Smooth muscle cell (in vitro differentiated cells): ENCODE data around the gene ALOXE3. TPM values are rescaled to one million over a fixed set of nuclear protein-coding genes. Genes with fewer than 3 reads are reported as not detected.

Source experiments
- DNase-seq: peaks from one replicate; lab custom pipeline; 2025; ENCODE audit not compliant: unreplicated experiment; lab: John Stamatoyannopoulos, UW
- H2AFZ ChIP-seq: fragments of 200-600 bp; sonication (generic); 2 replicates; pipeline ENCODE4 v1.6.0; 2016; ENCODE audit warnings: antibody characterized with exemption, low read depth, mild to moderate bottlenecking
- H3F3A ChIP-seq: fragments of 200-600 bp; sonication (generic); 2 replicates; pipeline ENCODE4 v1.6.0; 2017; ENCODE audit warnings: antibody characterized with exemption, low read depth
- H3K27ac ChIP-seq: fragments of 200-600 bp; sonication (generic); 2 replicates; pipeline ENCODE4 v1.5.1; 2016; ENCODE audit warnings: low read depth, mild to moderate bottlenecking
- H3K27me3 ChIP-seq: fragments of 200-600 bp; sonication (generic); 2 replicates; pipeline ENCODE4 v1.6.1; 2016; ENCODE audit warnings: low read depth, mild to moderate bottlenecking
- H3K36me3 ChIP-seq: fragments of 200-600 bp; sonication (generic); 2 replicates; pipeline ENCODE4 v1.5.1; 2016; ENCODE audit warnings: low read depth
- H3K4me1 ChIP-seq: fragments of 200-600 bp; sonication (generic); 2 replicates; pipeline ENCODE4 v1.5.1; 2016; ENCODE audit warnings: low read depth
- H3K4me2 ChIP-seq: fragments of 200-600 bp; sonication (generic); 2 replicates; pipeline ENCODE4 v1.6.0; 2016; ENCODE audit warnings: mild to moderate bottlenecking
- H3K4me3 ChIP-seq: fragments of 200-600 bp; sonication (generic); 2 replicates; pipeline ENCODE4 v1.5.1; 2016; ENCODE audit warnings: mild to moderate bottlenecking
- H3K79me2 ChIP-seq: fragments of 200-600 bp; sonication (generic); 2 replicates; pipeline ENCODE4 v1.6.0; 2016; ENCODE audit warnings: low read depth, mild to moderate bottlenecking
- H3K9ac ChIP-seq: fragments of 200-600 bp; sonication (generic); 2 replicates; pipeline ENCODE4 v1.6.0; 2016; ENCODE audit warnings: low read depth
- H3K9me3 ChIP-seq: fragments of 200-600 bp; sonication (generic); replicated peaks from 2 replicates; pipeline ENCODE4 v1.5.1; 2016; ENCODE audit warnings: low read depth
- H4K20me1 ChIP-seq: fragments of 200-600 bp; sonication (generic); 2 replicates; pipeline ENCODE4 v1.6.0; 2016; ENCODE audit warnings: low read depth
- WGBS: methylation state at CpG from one replicate; pipeline ENCODE4 v1.1.7; 2016; ENCODE audit warnings: low lambda C conversion rate; 5-methylcytosine and 5-hydroxymethylcytosine counted together
- polyA plus RNA-seq: library from polyadenylated mRNA; unstranded; fragments of >200 nt; fragmentation: Nextera tagmentation; extraction: Ambion mirVana; gene quantifications from 2 replicates; pipeline ENCODE4 v1.2.1, GENCODE V29; 2016
- total RNA-seq: library from RNA; depleted of rRNA; stranded (reverse); fragments of >200 nt; gene quantifications from 2 replicates; pipeline ENCODE4 v1.2.3, GENCODE V29; 2014
- TF ChIP-seq, protein P1 (sequence below): fragments of 200-600 bp; sonication (generic); IDR thresholded peaks from 2 replicates; pipeline ENCODE4 v1.5.1; 2017; ENCODE audit warnings: borderline replicate concordance, mild to moderate bottlenecking, antibody characterized with exemption; ENCODE audit not compliant: insufficient read depth, poor library complexity, severe bottlenecking

Gene ALOXE3
- total and polyA plus RNA-seq, 2 experiments from 2014 or later: 0.25 to 1.7 TPM

DNA sequence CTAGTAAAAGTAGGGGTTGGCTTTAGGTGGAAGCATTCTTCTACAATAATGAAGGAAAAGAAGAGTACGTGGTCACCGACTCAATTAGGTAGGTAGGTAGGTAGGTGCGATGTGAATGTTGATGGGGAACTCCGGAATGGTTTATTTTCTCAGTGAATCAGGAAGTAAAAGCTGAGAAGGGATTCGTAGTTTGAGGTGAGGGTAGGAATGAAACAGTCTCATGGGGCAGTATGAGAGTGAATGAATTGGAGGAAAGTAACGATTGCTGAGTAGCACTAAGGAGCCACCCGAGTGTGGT is 20.0 kb upstream of the ALOXE3 start:
- TF ChIP-seq, protein P1, sequence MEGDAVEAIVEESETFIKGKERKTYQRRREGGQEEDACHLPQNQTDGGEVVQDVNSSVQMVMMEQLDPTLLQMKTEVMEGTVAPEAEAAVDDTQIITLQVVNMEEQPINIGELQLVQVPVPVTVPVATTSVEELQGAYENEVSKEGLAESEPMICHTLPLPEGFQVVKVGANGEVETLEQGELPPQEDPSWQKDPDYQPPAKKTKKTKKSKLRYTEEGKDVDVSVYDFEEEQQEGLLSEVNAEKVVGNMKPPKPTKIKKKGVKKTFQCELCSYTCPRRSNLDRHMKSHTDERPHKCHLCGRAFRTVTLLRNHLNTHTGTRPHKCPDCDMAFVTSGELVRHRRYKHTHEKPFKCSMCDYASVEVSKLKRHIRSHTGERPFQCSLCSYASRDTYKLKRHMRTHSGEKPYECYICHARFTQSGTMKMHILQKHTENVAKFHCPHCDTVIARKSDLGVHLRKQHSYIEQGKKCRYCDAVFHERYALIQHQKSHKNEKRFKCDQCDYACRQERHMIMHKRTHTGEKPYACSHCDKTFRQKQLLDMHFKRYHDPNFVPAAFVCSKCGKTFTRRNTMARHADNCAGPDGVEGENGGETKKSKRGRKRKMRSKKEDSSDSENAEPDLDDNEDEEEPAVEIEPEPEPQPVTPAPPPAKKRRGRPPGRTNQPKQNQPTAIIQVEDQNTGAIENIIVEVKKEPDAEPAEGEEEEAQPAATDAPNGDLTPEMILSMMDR: no peak
- Histone ChIP-seq H3K9me3 (no peaks in the 10 kb centered on the region), H3K36me3 (no peaks in the 10 kb centered on the region), H3F3A (peaks cover 21% of the 10 kb centered on the region), H3K27ac (peak overlapping the region; percentile 46), H3K4me2 (peak overlapping the region; percentile 85), H2AFZ (no peak overlapping the region), H4K20me1 (peaks cover 27% of the 10 kb centered on the region), H3K4me1 (no peaks in the 10 kb centered on the region), H3K9ac (peak overlapping the region; percentile 25), H3K4me3 (peak overlapping the region; percentile 47), H3K27me3 (no peaks in the 10 kb centered on the region), H3K79me2 (no peaks in the 10 kb centered on the region)
- no peak for DNase-seq
- 2% methylated on average over 7 of the region's 7 CpGs for WGBS

DNA sequence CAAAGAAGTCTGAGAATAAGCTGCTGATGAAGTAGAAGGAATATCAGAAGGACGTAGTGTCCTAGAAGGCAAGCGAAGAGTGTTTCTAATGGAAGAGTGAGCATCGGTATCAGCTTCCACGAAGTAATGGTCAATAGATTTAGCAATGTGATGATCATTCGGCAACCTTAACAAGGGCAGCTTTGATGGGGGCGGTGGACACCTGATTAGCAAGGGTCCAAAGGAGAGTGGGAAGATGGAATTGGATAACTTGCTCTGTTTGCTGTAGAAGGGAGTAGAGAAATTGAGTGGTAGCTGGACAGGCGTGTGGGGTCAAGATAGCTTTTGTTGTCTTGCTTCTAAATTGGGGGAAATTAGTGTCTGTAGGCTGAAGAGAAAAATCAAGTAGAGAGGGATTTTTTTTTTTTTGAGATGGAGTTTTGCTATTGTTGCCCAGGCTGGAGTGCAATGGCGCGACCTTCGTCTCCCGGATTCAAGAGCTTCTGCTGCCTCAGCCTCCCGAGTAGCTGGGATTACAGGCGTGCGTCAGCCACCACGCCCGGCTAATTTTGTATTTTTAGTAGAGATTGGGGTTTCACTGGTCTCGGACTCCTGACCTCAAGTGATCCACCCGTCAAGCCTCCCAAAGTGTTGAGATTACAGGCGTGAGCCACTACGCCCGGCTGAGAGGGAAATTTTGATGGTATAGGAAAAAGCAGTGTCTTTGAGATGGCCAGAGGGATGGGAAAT is 19.5 kb upstream of the ALOXE3 start:
- H4K20me1 ChIP-seq: peaks cover 27% of the 10 kb centered on the region
- DNase-seq: no peak
- no peak overlapping the region for H2AFZ ChIP-seq

DNA sequence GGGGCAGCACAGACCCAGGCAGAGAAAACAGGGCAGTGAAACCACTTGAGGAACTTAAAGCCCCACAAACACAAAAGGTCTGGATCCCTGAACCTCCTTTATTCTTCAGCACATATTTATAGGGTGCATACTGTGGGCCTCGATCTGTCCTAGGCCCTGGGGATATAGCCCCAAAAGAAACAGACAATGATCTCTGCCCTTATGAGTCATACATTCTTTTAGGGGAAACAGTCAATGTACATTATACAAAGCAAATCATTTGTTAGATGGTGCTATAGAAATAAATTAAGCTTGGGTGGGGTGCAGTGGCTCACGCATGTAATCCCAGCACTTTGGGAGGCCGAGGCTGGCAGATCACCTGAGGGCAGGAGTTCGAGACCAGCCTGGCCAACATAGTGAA is 15.6 kb upstream of the ALOXE3 start:
- Histone ChIP-seq H4K20me1 (no peaks in the 10 kb centered on the region), H3K4me2 (no peak overlapping the region), H3K4me1 (no peaks in the 10 kb centered on the region), H3K27me3 (peaks cover 11% of the 10 kb centered on the region), H2AFZ (no peak overlapping the region), H3K79me2 (no peaks in the 10 kb centered on the region), H3K9me3 (no peaks in the 10 kb centered on the region), H3K4me3 (no peak overlapping the region), H3K9ac (no peak overlapping the region), H3K27ac (no peak overlapping the region), H3K36me3 (no peaks in the 10 kb centered on the region), H3F3A (peaks cover 5% of the 10 kb centered on the region)
- TF ChIP-seq, protein P1: no peak
- whole genome bisulfite sequencing: 93% methylated on average over 4 of the region's 4 CpGs
- no peak for DNase-seq

More for the DNA sequence above, 19.5 kb upstream of the ALOXE3 start:
- Histone ChIP-seq H3K36me3 (no peaks in the 10 kb centered on the region), H3K9me3 (no peaks in the 10 kb centered on the region), H3K9ac (peak overlapping the region; percentile 25), H3K27me3 (no peaks in the 10 kb centered on the region), H3K4me2 (peak overlapping the region; percentile 85), H3K4me1 (no peaks in the 10 kb centered on the region), H3K79me2 (no peaks in the 10 kb centered on the region), H3F3A (peaks cover 21% of the 10 kb centered on the region), H3K27ac (peak overlapping the region; percentile 46), H3K4me3 (peak overlapping the region; percentile 47)
- 25% methylated on average over 21 of the region's 21 CpGs for WGBS
- TF ChIP-seq, protein P1: no peak

DNA sequence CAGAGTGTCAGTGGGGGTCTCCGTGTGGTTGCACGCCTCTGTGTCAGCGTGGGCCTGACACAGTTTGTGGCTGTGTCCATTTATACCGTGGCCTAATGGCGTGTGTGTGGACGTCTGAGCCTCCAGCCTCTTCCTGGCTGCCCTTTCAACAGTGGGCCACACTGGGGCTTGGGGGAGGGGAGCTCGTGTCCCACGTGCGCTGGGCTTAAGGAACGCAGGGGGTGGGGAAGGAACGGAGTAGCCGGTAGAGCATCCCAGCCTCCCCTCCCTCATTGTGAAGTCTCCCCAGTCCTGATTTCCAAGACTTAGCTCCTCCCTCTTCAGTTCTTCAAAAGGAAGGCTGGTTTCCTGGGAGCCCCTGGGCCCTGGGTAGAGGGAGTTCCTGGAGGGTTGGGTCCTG is 15.1 kb upstream of the ALOXE3 start:
- Histone ChIP-seq H3K79me2 (no peaks in the 10 kb centered on the region), H3F3A (peaks cover 5% of the 10 kb centered on the region), H3K9ac (no peak overlapping the region), H3K4me3 (no peak overlapping the region), H4K20me1 (no peaks in the 10 kb centered on the region), H3K36me3 (no peaks in the 10 kb centered on the region), H3K27me3 (peaks cover 11% of the 10 kb centered on the region), H3K4me1 (no peaks in the 10 kb centered on the region), H2AFZ (no peak overlapping the region), H3K9me3 (no peaks in the 10 kb centered on the region), H3K4me2 (no peak overlapping the region), H3K27ac (no peak overlapping the region)
- 64% methylated on average over 11 of the region's 12 CpGs for WGBS
- TF ChIP-seq, protein P1: no peak
- no peak for DNase-seq
